Natural killer cell treated with Interleukin-12 subunit alpha and Interleukin-12 subunit beta and Interleukin-15 and Interleukin-18, amount 100 ng/mL, for 72 hours (primary cell): ENCODE data around the gene GARIN6. TPM values are rescaled to one million over a fixed set of nuclear protein-coding genes. Genes with fewer than 3 reads are reported as not detected.
A peak's percentile ranks its signal among the peaks of the same experiment; 100 is the strongest.
"Not testable (repeated sequence)": the region's sequence is repeated elsewhere in the genome, so short reads cannot be mapped to it uniquely, and the experiment has no call there.

Experiments used
- ATAC-seq, 2 donors: fragments of 150-1000 bp; cut with Tn5 transposase in 1 of 2; sonication (Bioruptor Pico), chemical (Tn5 transposase) in 1 of 2; 2 replicates each; pipeline ENCODE4 v1.10.0; 2021
- DNase-seq: peaks from one replicate; pipeline ENCODE4 v3.0.0; 2022; ENCODE audit warnings: low spot score
- H3K27ac Mint-ChIP-seq, 2 donors: 1 replicate in 1 of 2; 2 replicates in 1 of 2; pipeline ENCODE4 v1.8.0; 2022; ENCODE audit warnings: mixed read lengths in 2 of 2, mild to moderate bottlenecking in 1 of 2, moderate library complexity in 1 of 2
- H3K27me3 Mint-ChIP-seq, 2 donors: 1 replicate in 1 of 2; 2 replicates in 1 of 2; pipeline ENCODE4 v1.8.0; 2022; ENCODE audit warnings: mixed read lengths in 2 of 2
- H3K36me3 Mint-ChIP-seq: one replicate; pipeline ENCODE4 v1.8.0; 2022; ENCODE audit warnings: mixed read lengths
- H3K4me1 Mint-ChIP-seq, 2 donors: 1 replicate in 1 of 2; 2 replicates in 1 of 2; pipeline ENCODE4 v1.8.0; 2022; ENCODE audit warnings: low read depth in 2 of 2, mixed read lengths in 2 of 2, mild to moderate bottlenecking in 1 of 2
- H3K4me3 Mint-ChIP-seq: one replicate; pipeline ENCODE4 v1.8.0; 2022; ENCODE audit warnings: mixed read lengths
- H3K9me3 Mint-ChIP-seq: 2 replicates; pipeline ENCODE4 v1.8.0; 2022; ENCODE audit warnings: mixed read lengths
- total RNA-seq, 2 donors: library from RNA; stranded (reverse); gene quantifications; one replicate each; pipeline ENCODE4 v1.2.3, GENCODE V29; 2022

The GARIN6 gene
- not detected for total RNA-seq

GRCh38 chr12:99647453-99647852 is at the start of gene GARIN6:
Gene GARIN6, plus strand, starts transcription at chr12:99647753. Its CDS starts 422 bp downstream, at chr12:99648175.
- Mint-ChIP-seq H3K9me3 (peaks cover 7% of the 10 kb centered on the region), H3K36me3 (no peaks in the 10 kb centered on the region), H3K27me3 (no peaks in the 10 kb centered on the region), H3K27ac (no peak within 1 kb of the TSS), H3K4me3 (no peak within 1 kb of the TSS), H3K4me1 (no peaks in the 10 kb centered on the region)
- DNase-seq (no peak), ATAC-seq (no peak)

DNA sequence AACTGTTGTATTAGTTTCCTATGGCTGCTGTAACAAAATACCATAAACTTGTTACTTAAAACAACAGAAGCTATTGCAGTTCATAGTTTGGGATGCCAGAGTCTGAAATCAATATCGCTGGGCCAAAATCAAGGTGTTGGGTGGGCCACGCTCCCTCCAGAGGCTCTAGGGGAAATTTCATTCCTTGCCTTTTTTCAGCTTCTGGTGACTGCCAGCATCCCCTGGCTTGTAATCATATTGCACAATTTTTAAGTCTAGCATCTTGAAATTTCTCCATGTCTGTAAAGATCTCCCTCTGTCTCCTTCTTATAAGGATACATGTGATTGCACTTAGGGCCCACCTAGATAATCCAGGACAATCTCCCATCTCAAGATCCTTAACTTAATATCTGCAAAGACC is 48.8 kb upstream of the GARIN6 start:
- H3K9me3 Mint-ChIP-seq: peaks cover 19% of the 10 kb centered on the region
- no peaks in the 10 kb centered on the region for H3K4me1 Mint-ChIP-seq

GRCh38 chr12:99600388-99600787 is 47.2 kb upstream of the GARIN6 start:
- H3K36me3 Mint-ChIP-seq: no peaks in the 10 kb centered on the region
- no peak for DNase-seq
- H3K4me3 Mint-ChIP-seq: no peak overlapping the region

More for the DNA sequence above, 48.8 kb upstream of the GARIN6 start:
- no peak for DNase-seq
- no peak for ATAC-seq
- no peak overlapping the region for H3K27ac Mint-ChIP-seq
- H3K4me3 Mint-ChIP-seq: no peak overlapping the region
- no peaks in the 10 kb centered on the region for H3K36me3 Mint-ChIP-seq
- no peaks in the 10 kb centered on the region for H3K27me3 Mint-ChIP-seq

DNA sequence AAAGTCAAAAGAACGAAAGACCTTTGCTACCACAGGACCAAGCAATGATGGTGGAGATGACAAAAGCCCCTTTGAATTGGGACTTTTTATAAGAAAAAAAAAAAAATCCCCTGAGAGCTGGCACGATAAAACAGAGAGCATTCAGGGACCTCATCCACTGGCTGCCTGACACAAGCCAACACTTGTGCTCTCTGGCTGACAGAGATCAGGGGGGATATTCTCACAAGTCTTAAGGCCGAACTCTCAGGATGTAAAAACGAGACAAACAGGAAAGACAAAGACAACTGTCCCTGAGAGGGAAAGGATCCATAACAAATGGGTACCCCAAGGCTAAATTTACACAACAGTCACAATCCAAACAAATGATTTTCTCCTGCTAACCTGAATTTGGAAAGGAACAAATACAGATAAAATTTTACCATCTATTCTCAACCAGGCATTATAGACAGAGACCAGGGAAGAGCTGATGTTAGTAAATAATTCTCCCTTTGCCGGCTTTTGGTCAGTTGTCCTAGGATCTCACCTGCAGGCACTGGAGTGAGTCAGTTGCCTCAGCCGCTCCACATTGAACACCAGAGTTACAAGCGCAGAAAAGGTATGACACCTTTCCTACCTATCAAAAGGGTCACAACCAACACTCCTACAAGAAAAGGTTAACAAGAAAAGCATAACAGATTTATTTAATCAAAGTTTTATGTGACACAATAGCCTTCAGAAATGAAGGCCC is 37.9 kb upstream of the GARIN6 start:
- no peaks in the 10 kb centered on the region for H3K27me3 Mint-ChIP-seq

More at GRCh38 chr12:99600388-99600787, 47.2 kb upstream of the GARIN6 start:
- Mint-ChIP-seq H3K27me3 (no peaks in the 10 kb centered on the region), H3K27ac (no peak overlapping the region), H3K9me3 (peaks cover 19% of the 10 kb centered on the region), H3K4me1 (no peaks in the 10 kb centered on the region)
- ATAC-seq: no peak

DNA sequence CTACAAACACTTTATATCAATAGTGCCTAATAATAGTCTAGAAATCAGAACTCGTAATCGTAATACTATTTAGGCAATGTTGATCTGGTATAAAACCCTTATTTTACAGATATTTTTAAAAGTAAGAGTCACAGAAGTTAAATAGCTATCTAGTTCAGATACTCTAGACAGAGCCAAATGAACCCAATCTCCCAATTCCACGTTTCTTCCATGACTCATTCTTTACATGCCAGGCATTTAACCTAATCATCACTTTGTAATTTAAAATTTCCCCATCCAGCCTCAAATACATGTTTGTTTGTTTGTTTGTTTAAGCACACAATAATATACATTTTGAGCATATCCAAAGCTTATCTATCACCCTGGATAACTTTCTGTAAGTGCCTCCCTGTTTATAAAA is 36.4 kb upstream of the GARIN6 start:
- Mint-ChIP-seq H3K4me3 (no peak overlapping the region), H3K27me3 (no peaks in the 10 kb centered on the region), H3K36me3 (no peaks in the 10 kb centered on the region), H3K4me1 (no peaks in the 10 kb centered on the region), H3K9me3 (peaks cover 23% of the 10 kb centered on the region), H3K27ac (no peak overlapping the region)
- no peak for ATAC-seq
- no peak for DNase-seq

More for the DNA sequence above, 37.9 kb upstream of the GARIN6 start:
- Mint-ChIP-seq H3K27ac (no peak overlapping the region), H3K4me1 (no peaks in the 10 kb centered on the region), H3K9me3 (peaks cover 16% of the 10 kb centered on the region), H3K36me3 (no peaks in the 10 kb centered on the region), H3K4me3 (no peak overlapping the region)
- DNase-seq: no peak
- no peak for ATAC-seq

GRCh38 chr12:99611599-99611998 is 36.0 kb upstream of the GARIN6 start:
- Mint-ChIP-seq H3K4me3 (no peak overlapping the region), H3K27me3 (no peaks in the 10 kb centered on the region), H3K36me3 (no peaks in the 10 kb centered on the region), H3K27ac (no peak overlapping the region), H3K9me3 (peaks cover 23% of the 10 kb centered on the region), H3K4me1 (no peaks in the 10 kb centered on the region)
- DNase-seq: no peak
- no peak for ATAC-seq

DNA sequence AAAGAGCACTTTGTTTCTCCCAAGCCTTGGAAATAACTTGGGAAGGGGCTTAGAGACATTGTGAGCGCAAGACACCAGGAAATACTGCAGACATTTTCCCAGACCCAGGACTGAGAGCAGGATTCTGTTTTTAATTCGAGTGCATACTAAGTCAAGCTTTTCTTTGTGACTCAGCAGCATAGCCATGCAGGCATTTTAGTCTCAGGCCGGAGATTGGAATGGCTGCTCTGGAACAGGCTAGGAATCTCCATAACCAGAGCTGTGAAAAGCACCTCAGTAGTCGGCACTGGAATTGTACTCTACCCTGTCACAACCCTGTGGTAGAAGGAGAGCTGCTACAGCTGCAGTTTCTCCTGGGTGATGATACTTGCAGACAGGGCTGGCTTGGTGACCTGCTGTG is 28.9 kb upstream of the GARIN6 start:
- Mint-ChIP-seq H3K9me3 (peaks cover 32% of the 10 kb centered on the region), H3K27me3 (no peaks in the 10 kb centered on the region), H3K4me1 (no peaks in the 10 kb centered on the region), H3K4me3 (no peak overlapping the region), H3K27ac (no peak overlapping the region), H3K36me3 (peaks cover 6% of the 10 kb centered on the region)
- ATAC-seq (no peak), DNase-seq (no peak)

DNA sequence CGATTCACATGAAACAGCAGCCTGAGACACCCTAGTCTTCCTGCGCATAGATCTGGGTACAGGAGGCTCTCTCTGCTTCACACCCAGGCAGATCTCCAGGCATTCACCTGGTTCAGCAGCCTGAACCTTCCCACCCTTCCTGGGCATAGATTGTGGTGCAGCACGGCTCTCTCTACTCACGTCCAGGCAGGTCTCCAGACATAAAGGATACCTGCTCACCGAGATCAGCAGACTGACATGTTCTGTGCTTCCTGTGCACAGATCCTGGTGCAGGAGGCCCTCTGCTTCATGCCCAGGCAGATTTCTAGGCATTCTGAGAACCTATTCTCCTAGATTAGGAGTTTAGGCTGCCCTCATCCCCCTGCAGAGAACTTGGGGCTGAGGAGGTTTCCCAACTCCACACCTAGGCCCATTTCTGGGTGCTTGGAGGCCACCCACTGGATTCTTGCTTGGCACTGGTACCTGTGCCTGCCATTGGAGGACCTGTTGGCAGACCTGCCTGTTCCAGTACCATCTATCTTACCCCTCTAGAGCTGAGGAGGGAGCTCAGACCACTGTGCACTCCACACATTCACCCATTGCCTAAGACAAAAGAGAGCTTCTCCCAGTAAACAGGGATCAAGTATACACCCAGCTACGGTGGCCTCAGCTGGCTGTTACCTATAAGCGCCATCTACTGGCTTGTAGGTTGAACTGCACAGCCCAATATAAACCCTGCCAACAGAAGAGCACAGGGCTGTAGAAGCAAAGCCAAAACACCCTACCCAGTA is 28.0 kb upstream of the GARIN6 start:
- H3K27me3 Mint-ChIP-seq: no peaks in the 10 kb centered on the region
- no peak overlapping the region for H3K4me3 Mint-ChIP-seq
- no peaks in the 10 kb centered on the region for H3K4me1 Mint-ChIP-seq
- H3K27ac Mint-ChIP-seq: no peak overlapping the region
- DNase-seq (no peak), ATAC-seq (peak in 1 of 2 donors; percentile 17)
- peaks cover 6% of the 10 kb centered on the region for H3K36me3 Mint-ChIP-seq
- peaks cover 30% of the 10 kb centered on the region for H3K9me3 Mint-ChIP-seq

GRCh38 chr12:99620159-99620479 is 27.4 kb upstream of the GARIN6 start:
- DNase-seq: no peak

DNA sequence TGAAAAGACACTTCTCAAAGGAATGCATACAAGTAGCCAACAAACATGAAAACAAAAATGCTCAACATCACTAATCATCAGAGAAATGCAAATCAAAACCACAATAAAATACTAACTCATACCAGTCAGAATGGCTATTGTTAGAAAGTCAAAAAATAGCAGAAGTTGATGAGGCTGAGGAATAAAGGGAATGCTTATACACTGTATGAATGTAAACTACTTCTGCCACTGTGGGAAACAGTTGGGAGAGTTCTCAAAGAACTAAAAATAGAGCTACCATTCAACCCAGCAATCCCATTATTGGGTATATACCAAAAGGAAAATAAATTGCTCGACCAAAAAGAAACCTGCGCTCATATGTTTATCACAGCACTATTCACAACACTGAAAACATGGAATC is 23.0 kb upstream of the GARIN6 start:
- not testable (repeated sequence) for H3K4me1 Mint-ChIP-seq, H3K4me3 Mint-ChIP-seq, H3K27ac Mint-ChIP-seq, ATAC-seq, H3K36me3 Mint-ChIP-seq, DNase-seq, H3K27me3 Mint-ChIP-seq
- H3K9me3 Mint-ChIP-seq: peaks cover 24% of the 10 kb centered on the region

More at GRCh38 chr12:99620159-99620479, 27.4 kb upstream of the GARIN6 start:
- no peak overlapping the region for H3K4me3 Mint-ChIP-seq
- H3K36me3 Mint-ChIP-seq: peaks cover 6% of the 10 kb centered on the region
- H3K9me3 Mint-ChIP-seq: peaks cover 27% of the 10 kb centered on the region
- no peak for ATAC-seq
- H3K27ac Mint-ChIP-seq: no peak overlapping the region
- no peaks in the 10 kb centered on the region for H3K27me3 Mint-ChIP-seq
- no peaks in the 10 kb centered on the region for H3K4me1 Mint-ChIP-seq

- Mint-ChIP-seq H3K9me3 (peaks cover 11% of the 10 kb centered on the region), H3K4me3 (no peak overlapping the region)
These were observed 20.1 kb upstream of the GARIN6 start for GRCh38 chr12:99627459-99627858.

GRCh38 chr12:99644629-99645028 is 2.9 kb upstream of the GARIN6 start:
- no peaks in the 10 kb centered on the region for H3K36me3 Mint-ChIP-seq
- H3K9me3 Mint-ChIP-seq: peaks cover 5% of the 10 kb centered on the region
- no peak overlapping the region for H3K27ac Mint-ChIP-seq
- no peak for DNase-seq
- ATAC-seq: no peak
- no peaks in the 10 kb centered on the region for H3K4me1 Mint-ChIP-seq
- no peaks in the 10 kb centered on the region for H3K27me3 Mint-ChIP-seq
- no peak overlapping the region for H3K4me3 Mint-ChIP-seq

More at GRCh38 chr12:99627459-99627858, 20.1 kb upstream of the GARIN6 start:
- H3K27me3 Mint-ChIP-seq: no peaks in the 10 kb centered on the region
- DNase-seq (no peak), ATAC-seq (no peak)
- H3K27ac Mint-ChIP-seq: no peak overlapping the region
- H3K4me1 Mint-ChIP-seq: no peaks in the 10 kb centered on the region
- no peaks in the 10 kb centered on the region for H3K36me3 Mint-ChIP-seq

DNA sequence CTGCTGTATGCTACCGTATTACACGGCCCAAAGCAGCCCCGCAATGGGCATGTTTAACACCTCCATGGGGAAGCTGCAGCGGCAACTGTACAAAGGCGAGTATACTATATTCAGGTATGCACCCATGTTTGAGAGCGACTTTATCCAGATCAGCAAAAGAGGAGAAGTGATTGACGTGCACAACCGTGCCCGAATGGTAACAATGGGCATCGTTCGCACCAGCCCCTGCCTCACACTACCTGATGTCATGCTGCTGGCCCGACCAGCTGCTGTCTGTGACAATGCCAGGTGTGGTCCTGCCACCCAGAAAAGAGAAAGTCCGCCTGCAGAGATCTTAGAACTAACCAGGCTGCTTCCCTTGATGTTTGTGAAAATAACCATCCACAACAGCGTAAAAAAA is 630 bp downstream of the GARIN6 start:
- no peak overlapping the region for H3K4me3 Mint-ChIP-seq
- H3K27me3 Mint-ChIP-seq: no peaks in the 10 kb centered on the region
- peaks cover 3% of the 10 kb centered on the region for H3K9me3 Mint-ChIP-seq
- DNase-seq (no peak), ATAC-seq (no peak)
- no peaks in the 10 kb centered on the region for H3K4me1 Mint-ChIP-seq
- no peak overlapping the region for H3K27ac Mint-ChIP-seq
- H3K36me3 Mint-ChIP-seq: no peaks in the 10 kb centered on the region

DNA sequence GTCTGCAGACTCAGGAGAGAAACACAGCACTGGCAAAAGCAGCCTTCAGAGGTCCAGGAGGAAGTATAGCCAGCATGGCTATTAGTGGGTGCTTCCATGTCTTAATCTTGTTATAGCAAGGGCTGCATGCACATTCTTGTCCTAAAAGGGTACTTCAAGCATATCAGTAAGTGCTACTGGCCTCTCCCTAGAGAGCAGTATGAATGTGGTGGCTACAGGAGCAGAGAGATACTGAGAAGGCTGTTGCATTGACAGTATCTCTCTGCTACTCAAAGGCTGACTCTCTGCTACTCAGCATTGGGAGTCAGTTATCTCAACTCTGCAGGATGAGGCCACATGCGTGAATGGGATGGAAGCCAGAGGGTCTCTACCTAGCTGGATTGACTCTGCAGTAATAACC is 2.0 kb downstream of the GARIN6 start:
- DNase-seq: no peak
- ATAC-seq: no peak
- Mint-ChIP-seq H3K9me3 (peaks cover 3% of the 10 kb centered on the region), H3K27me3 (no peaks in the 10 kb centered on the region), H3K27ac (no peak overlapping the region), H3K36me3 (no peaks in the 10 kb centered on the region), H3K4me3 (no peak overlapping the region), H3K4me1 (no peaks in the 10 kb centered on the region)
